GOT3 (cell line): ENCODE data around the gene KIF26B.
"Not testable (repeated sequence)": the region's sequence is repeated elsewhere in the genome, so short reads cannot be mapped to it uniquely, and the experiment has no call there.

ENCODE experiments used
- DNase-seq: peaks from one replicate; lab custom pipeline; 2025; ENCODE audit warnings: mixed read lengths; lab: John Stamatoyannopoulos, UW

The KIF26B gene

GRCh38 chr1:245648749-245649522, 494.2 kb downstream of the KIF26B start:
- no peak for DNase-seq

- DNase-seq: no peak
Measured at GRCh38 chr1:245649666-245650065, 494.9 kb downstream of the KIF26B start.

GRCh38 chr1:245650441-245650960, 495.7 kb downstream of the KIF26B start:
- no peak for DNase-seq

- no peak for DNase-seq
Measured at GRCh38 chr1:245651093-245651492, 496.3 kb downstream of the KIF26B start.

- DNase-seq: no peak
Measured at GRCh38 chr1:245652116-245652515, 497.3 kb downstream of the KIF26B start.

- no peak for DNase-seq
Measured at GRCh38 chr1:245652660-245653427, 498.1 kb downstream of the KIF26B start.

- no peak for DNase-seq
Measured at GRCh38 chr1:245654460-245655050, 499.8 kb downstream of the KIF26B start.

- DNase-seq: no peak
Measured at GRCh38 chr1:245656189-245656717, 501.5 kb downstream of the KIF26B start.

- no peak for DNase-seq
Measured at GRCh38 chr1:245657371-245657770, 502.6 kb downstream of the KIF26B start.

GRCh38 chr1:245663373-245663772, 508.6 kb downstream of the KIF26B start:
- no peak for DNase-seq

- DNase-seq: no peak
Measured at GRCh38 chr1:245663841-245664240, 509.1 kb downstream of the KIF26B start.

GRCh38 chr1:245666412-245666811, 511.6 kb downstream of the KIF26B start:
- DNase-seq: no peak

- DNase-seq: no peak
Measured at GRCh38 chr1:245671349-245671748, 516.6 kb downstream of the KIF26B start.

- no peak for DNase-seq
Measured at GRCh38 chr1:245671966-245672767, 517.4 kb downstream of the KIF26B start.

GRCh38 chr1:245672836-245673656, 518.3 kb downstream of the KIF26B start:
- DNase-seq: not testable (repeated sequence)

GRCh38 chr1:245673881-245674414, 519.2 kb downstream of the KIF26B start:
- DNase-seq: no peak

GRCh38 chr1:245677461-245678240, 522.9 kb downstream of the KIF26B start:
- no peak for DNase-seq

- DNase-seq: no peak
Measured at GRCh38 chr1:245678860-245679411, 524.2 kb downstream of the KIF26B start.
